HCT116 (cell line): ENCODE data around the gene WDR20. TPM values are rescaled to one million over a fixed set of nuclear protein-coding genes. Genes with fewer than 3 reads are reported as not detected.

Source experiments
- ATAC-seq: fragments of 200-7000 bp; cut with Tn5 transposase; 2 replicates; pipeline ENCODE4 v1.9.1; 2020; ENCODE audit warnings: mild to moderate bottlenecking, moderate library complexity
- BruUV-seq: library from RNA; stranded (reverse); fragments of 400-500 nt; replicated peaks from 2 replicates; lab custom pipeline; 2021; lab: Mats Ljungman, UMichigan
- CTCF ChIA-PET: fragments of 300-600 bp; sonication (Branson Sonifier 250); formaldehyde crosslinking; loops from one replicate; lab custom pipeline; 2021; ENCODE audit warnings: antibody characterized with exemption; lab: Charles Lee
- POLR2A ChIA-PET: fragments of 300-600, 350-600 bp; sonication (Branson Sonifier 250); formaldehyde crosslinking; loops from one replicate; lab custom pipeline; 2021; ENCODE audit warnings: antibody characterized with exemption; lab: Charles Lee
- RAD21 ChIA-PET, 2 experiments: fragments of 300-600 bp; sonication (Branson Sonifier 250); formaldehyde crosslinking; loops; one replicate each; lab custom pipeline; 2023; ENCODE audit warnings: low total read pairs in 2 of 2; ENCODE audit not compliant: uncharacterized antibody in 2 of 2, unreplicated experiment in 2 of 2, low non-redundant PET in 1 of 2; lab: Charles Lee
- DNase-seq: peaks from one replicate; pipeline ENCODE4 v3.0.0-alpha.2; 2010; ENCODE audit warnings: low read depth, low spot score
- H2AFZ ChIP-seq: fragments of 200-600 bp; shearing (Covaris generic), sonication (generic); 2 replicates; pipeline ENCODE4 v1.6.1; 2017; ENCODE audit warnings: low read depth, mixed run types, mixed read lengths, antibody characterized with exemption, low read length; ENCODE audit not compliant: poor library complexity, severe bottlenecking
- H3K27ac ChIP-seq: 2 replicates; pipeline ENCODE4 v1.5.1; 2012; ENCODE audit warnings: low read depth, low read length
- H3K27me3 ChIP-seq: fragments of 200-600 bp; sonication (generic); 2 replicates; pipeline ENCODE4 v1.6.1; 2016; ENCODE audit warnings: mixed run types, low read length, mixed read lengths; ENCODE audit not compliant: insufficient read depth
- H3K36me3 ChIP-seq, 2 experiments: fragments of 200-500 bp in 1 of 2; fragments of 200-600 bp in 1 of 2; sonication (Bioruptor generic) in 1 of 2; sonication (generic) in 1 of 2; 2 replicates each; pipeline versions ENCODE4 v1.5.1 to v1.6.1; 2014 to 2016; ENCODE audit warnings: low read length in 2 of 2, inconsistent platforms in 1 of 2, mixed read lengths in 1 of 2, mixed run types in 1 of 2; ENCODE audit not compliant: insufficient read depth in 2 of 2, control insufficient read depth in 1 of 2
- H3K4me1 ChIP-seq, 2 experiments: fragments of 200-600 bp in 1 of 2; sonication (generic) in 1 of 2; 2 replicates each; pipeline versions ENCODE4 v1.5.1 to v1.6.1; 2012 to 2017; ENCODE audit warnings: low read length in 2 of 2, inconsistent platforms in 1 of 2, mild to moderate bottlenecking in 1 of 2, mixed read lengths in 1 of 2, mixed run types in 1 of 2, moderate library complexity in 1 of 2; ENCODE audit not compliant: insufficient read depth in 2 of 2, control insufficient read depth in 1 of 2
- H3K4me2 ChIP-seq: fragments of 200-600 bp; sonication (generic); 2 replicates; pipeline ENCODE4 v1.6.1; 2017; ENCODE audit warnings: mixed run types, low read length, mixed read lengths
- H3K4me3 ChIP-seq, 2 experiments: fragments of 200-600 bp in 1 of 2; sonication (generic) in 1 of 2; replicated peaks in 1 of 2; 2 replicates each; pipeline ENCODE4 v1.5.1; 2011 to 2016; ENCODE audit warnings: low read length in 2 of 2, control low read depth in 1 of 2, low read depth in 1 of 2, mild to moderate bottlenecking in 1 of 2, mixed read lengths in 1 of 2, mixed run types in 1 of 2
- H3K79me2 ChIP-seq: fragments of 200-600 bp; sonication (generic); 2 replicates; pipeline ENCODE4 v1.6.1; 2017; ENCODE audit warnings: mild to moderate bottlenecking, mixed run types, low read length, moderate library complexity, mixed read lengths; ENCODE audit not compliant: insufficient read depth
- H3K9ac ChIP-seq: fragments of 200-600 bp; sonication (generic); 2 replicates; pipeline ENCODE4 v1.6.1; 2016; ENCODE audit warnings: low read length, mixed read lengths
- H3K9me2 ChIP-seq: fragments of 200-600 bp; sonication (generic), shearing (Covaris generic); 2 replicates; pipeline ENCODE4 v1.6.1; 2017; ENCODE audit warnings: mixed run types, mild to moderate bottlenecking, moderate library complexity; ENCODE audit not compliant: insufficient read depth
- H3K9me3 ChIP-seq, 2 experiments: fragments of 200-500 bp in 1 of 2; fragments of 200-600 bp in 1 of 2; sonication (Bioruptor generic) in 1 of 2; sonication (generic) in 1 of 2; 2 replicates each; pipeline ENCODE4 v1.6.1; 2014 to 2017; ENCODE audit warnings: low read length in 2 of 2, mixed read lengths in 2 of 2, inconsistent platforms in 1 of 2, low read depth in 1 of 2, mild to moderate bottlenecking in 1 of 2, mixed run types in 1 of 2, moderate library complexity in 1 of 2; ENCODE audit not compliant: control insufficient read depth in 1 of 2, insufficient read depth in 1 of 2
- H4K20me1 ChIP-seq: fragments of 200-600 bp; sonication (generic), shearing (Covaris generic); 2 replicates; pipeline ENCODE4 v1.6.1; 2017; ENCODE audit warnings: mixed run types, mild to moderate bottlenecking, moderate library complexity; ENCODE audit not compliant: insufficient read depth
- ATF3 ChIP-seq: IDR thresholded peaks from 2 replicates; pipeline ENCODE4 v1.6.1; 2012
- CBX3 ChIP-seq: IDR thresholded peaks from 2 replicates; pipeline ENCODE4 v1.6.1; 2012; ENCODE audit warnings: low read depth
- EGR1 ChIP-seq: IDR thresholded peaks from 2 replicates; pipeline ENCODE4 v1.6.1; 2012; ENCODE audit warnings: low read depth
- ELF1 ChIP-seq: IDR thresholded peaks from 2 replicates; pipeline ENCODE4 v1.6.1; 2012; ENCODE audit warnings: low read depth, borderline replicate concordance
- EZH2 ChIP-seq: fragments of 200-600 bp; sonication (generic); IDR thresholded peaks from 2 replicates; pipeline ENCODE4 v1.6.1; 2017; ENCODE audit warnings: antibody characterized with exemption, mixed run types
- EZH2phosphoT487 ChIP-seq: fragments of 200-600 bp; IDR thresholded peaks from 2 replicates; pipeline ENCODE4 v1.6.1; 2018; ENCODE audit warnings: antibody characterized with exemption, borderline replicate concordance
- JUND ChIP-seq: IDR thresholded peaks from 2 replicates; pipeline ENCODE4 v1.6.1; 2012
- POLR2A ChIP-seq: IDR thresholded peaks from 2 replicates; pipeline ENCODE4 v1.7.0; 2011; ENCODE audit warnings: borderline replicate concordance; ENCODE audit not compliant: insufficient read depth, insufficient read length; ENCODE audit errors: extremely low read depth
- POLR2AphosphoS5 ChIP-seq: IDR thresholded peaks from 2 replicates; pipeline ENCODE4 v1.6.1; 2011; ENCODE audit warnings: mild to moderate bottlenecking, low read depth, low read length, moderate library complexity
- REST ChIP-seq: IDR thresholded peaks from 2 replicates; pipeline ENCODE4 v1.6.1; 2012; ENCODE audit warnings: low read depth
- SIN3A ChIP-seq: IDR thresholded peaks from 2 replicates; pipeline ENCODE4 v1.6.1; 2012; ENCODE audit warnings: low read depth
- SRF ChIP-seq: IDR thresholded peaks from 2 replicates; pipeline ENCODE4 v1.6.1; 2012; ENCODE audit warnings: low read depth
- TCF7L2 ChIP-seq: IDR thresholded peaks from 2 replicates; pipeline ENCODE4 v1.7.0; 2011; ENCODE audit warnings: borderline replicate concordance, inconsistent platforms; ENCODE audit not compliant: insufficient read depth, insufficient read length; ENCODE audit errors: extremely low read depth
- YY1 ChIP-seq: IDR thresholded peaks from 2 replicates; pipeline ENCODE4 v1.6.1; 2011; ENCODE audit warnings: low read length, low read depth, moderate library complexity, mild to moderate bottlenecking; ENCODE audit not compliant: insufficient replicate concordance; ENCODE audit errors: extremely low read depth
- ZNF274 ChIP-seq: fragments of 200-500 bp; sonication (Bioruptor generic); IDR thresholded peaks from 2 replicates; pipeline ENCODE4 v1.6.1; 2014; ENCODE audit warnings: mild to moderate bottlenecking, low read depth, low read length, inconsistent platforms
- intact Hi-C: fragments of 100-400 bp; cut with micrococcal nuclease; formaldehyde crosslinking; loops from 2 replicates; pipeline ENCODE4 v1.10.0; 2022
- total RNA-seq: library from RNA; stranded (reverse); gene quantifications from one replicate; pipeline ENCODE4 v1.2.1, GENCODE V29; 2021; ENCODE audit not compliant: unreplicated experiment
- TF ChIP-seq, protein P1 (sequence below): IDR thresholded peaks from 2 replicates; pipeline ENCODE4 v1.6.1; 2011; ENCODE audit warnings: mild to moderate bottlenecking, low read length, moderate library complexity; ENCODE audit not compliant: insufficient replicate concordance; ENCODE audit errors: extremely low read depth

The WDR20 gene
- total RNA-seq, 1 experiment from 2014 or later, result 21.1 TPM

DNA sequence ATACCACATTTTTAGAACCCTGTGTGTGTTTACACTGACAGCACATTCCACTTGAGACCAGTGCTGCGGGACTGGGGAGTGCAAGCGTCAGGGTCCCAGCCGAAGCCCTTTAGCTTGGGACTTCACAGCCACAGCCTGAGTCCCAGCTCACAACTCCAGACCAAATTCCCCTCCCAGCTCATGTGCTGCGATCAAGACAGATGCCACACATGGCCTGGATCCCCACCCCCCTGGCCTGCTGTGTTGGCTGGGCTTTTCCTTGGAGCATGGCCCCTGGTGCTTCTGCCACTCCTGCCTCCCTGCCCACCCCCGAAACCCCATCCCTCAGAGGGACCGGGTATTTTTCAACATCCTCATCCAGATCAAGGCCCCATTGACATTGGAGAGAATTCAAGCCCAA, 63.7 kb downstream of the WDR20 start:
- H4K20me1 ChIP-seq, result no peaks in the 10 kb centered on the region
- no peak overlapping the region for H3K4me3 ChIP-seq
- CTCF ChIA-PET, result no interaction called here
- no peak for ATAC-seq
- H3K9me3 ChIP-seq, result no peaks in the 10 kb centered on the region
- peaks cover 20% of the 10 kb centered on the region; the same call in 1 of the 2 replicates for H3K79me2 ChIP-seq
- H3K4me1 ChIP-seq, result no peaks in the 10 kb centered on the region
- RAD21 ChIA-PET, result no interaction called here
- POLR2A ChIA-PET, result interaction anchor here (0.6 kb wide), 1 partner anchor 245 kb away, joined by 4 read pairs; no protein-coding TSS in a partner anchor
- intact Hi-C loops, result no loop called here
- no peak overlapping the region for H3K4me2 ChIP-seq
- no peak overlapping the region for H3K27ac ChIP-seq
- DNase-seq, result no peak
- H3K9me2 ChIP-seq, result no peaks in the 10 kb centered on the region
- H2AFZ ChIP-seq, result no peak overlapping the region
- H3K36me3 ChIP-seq, result no peaks in the 10 kb centered on the region; a peak in 1 of 4 replicates
- TF ChIP-seq EGR1, result no peak
- BruUV-seq, result no TSS peak
- H3K27me3 ChIP-seq, result no peaks in the 10 kb centered on the region
- H3K9ac ChIP-seq, result no peak overlapping the region

- Histone ChIP-seq H3K9ac (no peak overlapping the region), H4K20me1 (no peaks in the 10 kb centered on the region), H3K9me3 (no peaks in the 10 kb centered on the region), H2AFZ (no peak overlapping the region), H3K27me3 (no peaks in the 10 kb centered on the region), H3K9me2 (no peaks in the 10 kb centered on the region), H3K36me3 (peaks cover 0 to 2% of the 10 kb centered on the region in 2 experiments; a peak in 2 of 4 replicates), H3K4me1 (no peaks in the 10 kb centered on the region), H3K27ac (no peak overlapping the region), H3K4me2 (no peak overlapping the region), H3K4me3 (no peak overlapping the region), H3K79me2 (peaks cover 24% of the 10 kb centered on the region; the same call in 1 of the 2 replicates)
- intact Hi-C loops, result no loop called here
- ATAC-seq (no peak), DNase-seq (no peak)
- BruUV-seq, result no TSS peak
- ChIA-PET POLR2A (no interaction called here), CTCF (no interaction called here), RAD21 (no interaction called here)
- TF ChIP-seq EZH2phosphoT487, result no peak
- TF ChIP-seq YY1, result no peak
- TF ChIP-seq, protein P1, sequence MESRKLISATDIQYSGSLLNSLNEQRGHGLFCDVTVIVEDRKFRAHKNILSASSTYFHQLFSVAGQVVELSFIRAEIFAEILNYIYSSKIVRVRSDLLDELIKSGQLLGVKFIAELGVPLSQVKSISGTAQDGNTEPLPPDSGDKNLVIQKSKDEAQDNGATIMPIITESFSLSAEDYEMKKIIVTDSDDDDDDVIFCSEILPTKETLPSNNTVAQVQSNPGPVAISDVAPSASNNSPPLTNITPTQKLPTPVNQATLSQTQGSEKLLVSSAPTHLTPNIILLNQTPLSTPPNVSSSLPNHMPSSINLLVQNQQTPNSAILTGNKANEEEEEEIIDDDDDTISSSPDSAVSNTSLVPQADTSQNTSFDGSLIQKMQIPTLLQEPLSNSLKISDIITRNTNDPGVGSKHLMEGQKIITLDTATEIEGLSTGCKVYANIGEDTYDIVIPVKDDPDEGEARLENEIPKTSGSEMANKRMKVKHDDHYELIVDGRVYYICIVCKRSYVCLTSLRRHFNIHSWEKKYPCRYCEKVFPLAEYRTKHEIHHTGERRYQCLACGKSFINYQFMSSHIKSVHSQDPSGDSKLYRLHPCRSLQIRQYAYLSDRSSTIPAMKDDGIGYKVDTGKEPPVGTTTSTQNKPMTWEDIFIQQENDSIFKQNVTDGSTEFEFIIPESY, result no peak
- no peak for TF ChIP-seq JUND
- no peak for TF ChIP-seq ATF3
- no peak for TF ChIP-seq ZNF274
- TF ChIP-seq POLR2A, result no peak
- TF ChIP-seq EGR1, result no peak
- no peak for TF ChIP-seq TCF7L2
- TF ChIP-seq SIN3A, result no peak
- TF ChIP-seq REST, result no peak
- TF ChIP-seq CBX3, result no peak
- no peak for TF ChIP-seq SRF
- no peak for TF ChIP-seq EZH2
- TF ChIP-seq POLR2AphosphoS5, result no peak
- no peak for TF ChIP-seq ELF1
These were observed 65.9 kb downstream of the WDR20 start for GRCh38 chr14:102205560-102205959.
